ENCODE results near the gene WEE2.

WEE2 gene

DNA sequence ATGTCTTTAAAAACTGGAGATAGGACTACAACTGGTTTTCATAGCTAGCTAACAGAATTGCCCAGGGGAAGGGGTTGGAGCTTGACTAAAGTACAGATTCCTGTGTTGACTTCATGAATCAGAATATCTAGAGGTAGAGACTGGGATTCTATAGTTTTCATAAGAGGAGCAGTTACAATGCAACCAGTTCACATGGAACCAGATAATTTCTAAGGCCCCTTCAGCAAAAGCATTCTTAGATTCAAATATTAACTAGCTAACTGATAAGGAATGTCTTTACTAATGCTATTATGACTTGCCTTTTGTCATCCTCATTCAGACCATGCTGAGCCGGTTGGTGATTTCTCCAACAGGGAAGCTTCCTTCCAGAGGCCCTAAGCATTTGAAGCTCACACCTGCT is 5.7 kb downstream of the WEE2 start:
- no peak overlapping the region for H3K27ac ChIP-seq
- no peaks in the 10 kb centered on the region for H4K20me1 ChIP-seq
- no peaks in the 10 kb centered on the region for H3K36me3 ChIP-seq
- no peaks in the 10 kb centered on the region for H3K4me1 ChIP-seq
- no peaks in the 10 kb centered on the region for H3K27me3 ChIP-seq
- no peaks in the 10 kb centered on the region for H3K9me3 ChIP-seq (replicated peaks in 1 of 11)
- H3K9ac ChIP-seq, result no peak overlapping the region
- no peak for TF ChIP-seq Cebpa-rat (IDR thresholded peaks at IDR 0.05)
- H3K4me2 ChIP-seq, result no peak overlapping the region
- no peak overlapping the region for H3K4me3 ChIP-seq

DNA sequence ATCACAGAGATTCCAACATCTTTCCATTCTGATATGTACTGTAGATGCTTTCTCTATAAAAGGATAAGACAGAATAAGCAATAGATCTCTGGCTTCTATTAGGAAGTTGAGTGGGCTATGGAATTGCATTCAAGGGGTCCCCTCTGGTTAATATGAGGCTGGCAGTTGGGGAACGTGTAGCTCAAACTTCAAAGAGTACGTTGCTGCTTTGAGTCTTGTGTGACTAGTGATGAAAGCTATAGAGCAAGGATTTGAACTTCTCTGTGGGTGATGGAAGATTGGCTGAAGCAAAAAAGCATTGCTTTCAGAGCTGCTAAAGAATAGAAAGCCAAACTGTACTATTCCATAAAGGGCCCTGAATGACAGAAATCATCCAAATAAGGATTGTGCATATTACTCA is 6.4 kb downstream of the WEE2 start:
- no peak for TF ChIP-seq Cebpa-rat (IDR thresholded peaks at IDR 0.05)
- Histone ChIP-seq H3K27ac (no peak overlapping the region), H3K4me3 (no peak overlapping the region), H3K4me1 (no peaks in the 10 kb centered on the region), H3K36me3 (no peaks in the 10 kb centered on the region), H3K27me3 (no peaks in the 10 kb centered on the region), H4K20me1 (no peaks in the 10 kb centered on the region), H3K4me2 (no peak overlapping the region), H3K9ac (no peak overlapping the region), H3K9me3 (replicated peaks in 1 of 11) (no peaks in the 10 kb centered on the region)

DNA sequence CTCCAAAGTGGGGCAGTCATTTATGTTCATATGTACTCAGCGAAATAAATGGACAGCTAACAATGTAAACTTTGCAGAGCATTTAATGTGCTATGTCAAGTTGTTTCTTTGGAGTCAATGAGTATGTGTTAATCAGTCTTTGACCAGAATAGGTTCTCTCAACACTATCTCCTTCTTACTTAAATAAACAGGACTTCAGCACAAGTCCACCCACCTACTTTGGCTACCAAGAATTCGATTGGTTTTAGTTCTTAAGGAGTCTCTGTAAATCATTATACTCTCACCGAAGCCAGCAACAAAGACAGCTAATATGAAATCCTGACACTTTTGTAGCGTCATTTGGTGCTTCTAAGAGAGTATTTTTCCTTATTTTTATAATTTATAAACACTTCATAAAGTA is 6.9 kb downstream of the WEE2 start:
- no peak for TF ChIP-seq Cebpa-rat (IDR thresholded peaks at IDR 0.05)
- H3K36me3 ChIP-seq, result no peaks in the 10 kb centered on the region
- H3K9ac ChIP-seq, result no peak overlapping the region
- H3K4me1 ChIP-seq, result no peaks in the 10 kb centered on the region
- H3K4me2 ChIP-seq, result no peak overlapping the region
- no peaks in the 10 kb centered on the region for H4K20me1 ChIP-seq
- H3K4me3 ChIP-seq, result no peak overlapping the region
- H3K27ac ChIP-seq, result no peak overlapping the region
- H3K9me3 ChIP-seq (replicated peaks in 1 of 11), result no peaks in the 10 kb centered on the region
- H3K27me3 ChIP-seq, result no peaks in the 10 kb centered on the region

DNA sequence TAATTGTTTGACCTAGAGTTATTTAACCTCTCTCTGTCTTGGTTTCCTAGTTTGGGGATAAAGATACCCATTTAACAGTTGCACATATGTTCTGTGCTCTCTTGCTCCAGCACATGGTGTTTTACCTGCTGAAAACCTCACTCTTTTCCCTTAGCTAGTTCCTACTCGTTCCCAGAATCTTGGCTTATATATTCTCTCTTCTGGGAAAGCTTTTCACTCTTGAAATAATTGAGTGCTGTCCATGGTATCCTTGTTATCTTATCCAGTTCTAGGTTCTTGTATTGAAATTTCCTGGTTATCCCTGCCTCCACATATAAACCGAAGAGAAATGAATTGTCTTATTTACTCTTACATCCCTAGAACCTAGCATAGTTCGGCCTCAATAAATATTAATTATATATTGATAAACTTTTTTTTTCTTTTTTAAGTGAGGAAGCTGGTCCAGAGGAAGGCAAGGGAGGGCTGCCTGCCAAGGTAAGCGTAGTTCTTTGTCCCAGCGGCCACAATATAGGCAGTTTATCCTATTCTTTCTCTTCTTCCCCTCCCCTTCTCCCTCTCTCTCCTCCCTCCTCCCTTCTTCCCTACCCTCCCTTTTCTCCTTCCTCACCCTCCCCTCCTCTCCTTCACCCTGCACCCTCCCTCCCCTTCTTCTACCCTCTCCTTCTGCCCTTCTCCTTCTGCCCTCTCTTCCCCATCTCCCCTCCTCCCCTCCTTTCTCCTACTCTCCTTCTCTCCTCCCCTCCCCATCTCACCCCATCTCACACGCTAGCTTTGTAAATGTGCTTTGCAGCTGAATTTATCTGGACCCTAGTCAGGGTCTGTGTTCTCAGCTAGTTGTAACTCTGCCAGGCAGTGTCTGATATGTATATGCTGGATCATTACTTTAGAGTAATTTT is 7.9 kb downstream of the WEE2 start:
- no peak overlapping the region for H3K4me3 ChIP-seq
- no peak overlapping the region for H3K27ac ChIP-seq
- no peaks in the 10 kb centered on the region for H4K20me1 ChIP-seq
- H3K9ac ChIP-seq, result no peak overlapping the region
- no peaks in the 10 kb centered on the region for H3K36me3 ChIP-seq
- TF ChIP-seq Cebpa-rat (IDR thresholded peaks at IDR 0.05), result no peak
- no peak overlapping the region for H3K4me2 ChIP-seq
- no peaks in the 10 kb centered on the region for H3K27me3 ChIP-seq
- H3K4me1 ChIP-seq, result no peaks in the 10 kb centered on the region
- H3K9me3 ChIP-seq (replicated peaks in 1 of 11), result no peaks in the 10 kb centered on the region

DNA sequence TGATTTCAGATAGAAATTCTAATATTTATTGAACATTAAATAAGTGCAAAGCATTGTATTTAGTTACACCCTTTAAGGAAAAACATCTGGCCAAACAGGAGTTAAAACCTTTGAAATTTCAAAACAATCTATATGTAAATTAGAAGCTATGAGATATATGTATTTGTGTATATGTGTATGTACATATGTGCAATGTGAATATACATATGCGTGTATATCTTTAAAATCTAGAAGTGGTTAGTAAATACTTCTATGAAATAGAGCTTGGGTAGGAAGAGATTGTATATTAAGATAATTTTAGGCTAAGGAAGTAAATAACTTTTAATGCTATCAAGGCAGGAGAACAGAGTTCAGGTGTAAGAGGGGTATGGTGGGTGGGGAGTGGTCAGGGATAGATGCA is 9.3 kb downstream of the WEE2 start:
- H3K4me1 ChIP-seq, result no peaks in the 10 kb centered on the region

DNA sequence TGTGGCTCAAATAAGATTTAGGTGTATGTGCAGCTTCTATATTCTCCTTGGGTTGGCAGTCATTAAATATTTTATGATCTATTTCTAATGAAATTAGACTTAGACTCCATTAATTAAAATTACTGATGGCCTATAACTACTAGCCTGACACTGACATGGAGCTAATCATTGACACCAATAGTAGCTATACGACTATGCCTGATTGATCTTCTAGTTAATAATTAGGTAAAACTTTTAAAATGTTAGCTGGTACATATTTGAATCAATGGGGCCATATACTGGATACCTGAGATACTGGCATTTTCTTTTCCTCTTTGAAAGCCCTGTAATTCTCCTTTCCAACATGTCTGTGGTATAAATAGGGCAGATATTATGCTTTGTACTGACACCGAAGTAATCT is 14.4 kb downstream of the WEE2 start:
- H3K9ac ChIP-seq, result no peak overlapping the region
- H3K4me2 ChIP-seq, result no peak overlapping the region
- no peak overlapping the region for H3K4me3 ChIP-seq
- H4K20me1 ChIP-seq, result no peaks in the 10 kb centered on the region
- TF ChIP-seq Cebpa-rat (IDR thresholded peaks at IDR 0.05), result no peak
- no peaks in the 10 kb centered on the region for H3K36me3 ChIP-seq
- no peaks in the 10 kb centered on the region for H3K27me3 ChIP-seq
- no peaks in the 10 kb centered on the region for H3K4me1 ChIP-seq
- H3K27ac ChIP-seq, result no peak overlapping the region
- H3K9me3 ChIP-seq (replicated peaks in 1 of 11), result no peaks in the 10 kb centered on the region

More for the DNA sequence above, 9.3 kb downstream of the WEE2 start:
- no peaks in the 10 kb centered on the region for H4K20me1 ChIP-seq
- H3K27ac ChIP-seq, result no peak overlapping the region
- H3K36me3 ChIP-seq, result no peaks in the 10 kb centered on the region
- H3K27me3 ChIP-seq, result no peaks in the 10 kb centered on the region
- H3K4me2 ChIP-seq, result no peak overlapping the region
- H3K9ac ChIP-seq, result no peak overlapping the region
- no peak overlapping the region for H3K4me3 ChIP-seq
- no peak for TF ChIP-seq Cebpa-rat (IDR thresholded peaks at IDR 0.05)
- no peaks in the 10 kb centered on the region for H3K9me3 ChIP-seq (replicated peaks in 1 of 11)

DNA sequence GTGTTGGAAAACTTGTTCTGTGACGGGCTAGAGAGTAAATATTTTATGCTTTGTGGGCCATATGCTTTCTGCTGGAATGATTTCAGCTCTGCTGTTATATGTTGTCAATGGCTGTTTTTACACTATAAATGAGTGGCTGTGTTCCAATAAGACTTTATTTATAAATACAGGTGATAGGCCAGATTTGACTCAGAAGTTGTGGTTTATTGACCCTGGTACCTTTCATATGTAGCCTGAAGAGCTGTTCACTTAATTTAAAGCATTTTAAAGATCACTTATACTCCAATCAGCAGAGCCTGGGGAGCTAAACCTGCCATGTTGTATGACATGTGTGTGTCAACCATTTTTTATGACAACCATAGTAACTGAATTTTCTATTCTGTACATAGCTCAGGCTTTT is 20.9 kb downstream of the WEE2 start:
- no peak for TF ChIP-seq Cebpa-rat (IDR thresholded peaks at IDR 0.05)
- no peak overlapping the region for H3K9ac ChIP-seq

DNA sequence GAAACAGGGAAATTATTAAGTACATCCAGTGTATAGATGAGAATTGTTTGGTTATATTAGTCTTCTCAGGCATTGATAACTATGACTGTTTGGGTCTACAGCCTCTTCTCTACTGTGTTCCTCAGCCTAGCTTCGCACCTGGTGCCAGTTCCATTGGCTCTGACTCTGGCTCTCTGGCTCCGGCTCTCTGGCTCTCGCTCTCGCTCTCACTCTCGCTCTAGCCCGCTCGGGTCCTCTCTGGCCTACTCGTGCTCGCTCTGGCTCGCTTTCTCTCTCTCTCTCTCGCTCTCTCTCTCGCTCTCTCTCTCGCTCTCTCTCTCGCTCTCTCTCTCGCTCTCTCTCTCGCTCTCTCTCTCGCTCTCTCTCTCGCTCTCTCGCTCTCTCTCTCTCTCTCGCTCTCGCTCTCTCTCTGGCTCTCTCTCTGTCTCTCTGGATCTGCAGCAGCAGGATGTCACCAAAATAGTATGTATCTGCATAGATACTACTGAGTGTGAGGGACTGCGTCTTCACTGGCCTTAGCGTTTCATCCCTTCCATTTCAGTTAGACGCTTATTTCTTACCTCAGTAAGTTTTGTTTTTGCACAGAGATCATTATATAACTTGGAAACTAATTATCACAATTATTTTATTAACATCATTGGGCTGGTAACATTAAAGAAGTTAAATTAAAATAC is 23.5 kb downstream of the WEE2 start:
- Histone ChIP-seq H3K36me3 (no peaks in the 10 kb centered on the region), H3K4me2 (no peak overlapping the region), H3K9ac (no peak overlapping the region), H4K20me1 (no peaks in the 10 kb centered on the region), H3K27me3 (no peaks in the 10 kb centered on the region), H3K9me3 (replicated peaks in 1 of 11) (no peaks in the 10 kb centered on the region), H3K4me3 (no peak overlapping the region), H3K4me1 (peaks cover 0 to 2% (median 0%) of the 10 kb centered on the region in 10 experiments; a peak in 3 of 20 replicates), H3K27ac (no peak overlapping the region)
- peak in 1 of 11 experiments; percentile 34; a peak in 1 of 22 replicates for TF ChIP-seq Cebpa-rat (IDR thresholded peaks at IDR 0.05)

More for the DNA sequence above, 20.9 kb downstream of the WEE2 start:
- Histone ChIP-seq H3K4me1 (no peaks in the 10 kb centered on the region), H3K9me3 (replicated peaks in 1 of 11) (no peaks in the 10 kb centered on the region), H3K4me2 (no peak overlapping the region), H3K36me3 (no peaks in the 10 kb centered on the region), H3K4me3 (no peak overlapping the region), H4K20me1 (no peaks in the 10 kb centered on the region), H3K27ac (no peak overlapping the region), H3K27me3 (no peaks in the 10 kb centered on the region)

DNA sequence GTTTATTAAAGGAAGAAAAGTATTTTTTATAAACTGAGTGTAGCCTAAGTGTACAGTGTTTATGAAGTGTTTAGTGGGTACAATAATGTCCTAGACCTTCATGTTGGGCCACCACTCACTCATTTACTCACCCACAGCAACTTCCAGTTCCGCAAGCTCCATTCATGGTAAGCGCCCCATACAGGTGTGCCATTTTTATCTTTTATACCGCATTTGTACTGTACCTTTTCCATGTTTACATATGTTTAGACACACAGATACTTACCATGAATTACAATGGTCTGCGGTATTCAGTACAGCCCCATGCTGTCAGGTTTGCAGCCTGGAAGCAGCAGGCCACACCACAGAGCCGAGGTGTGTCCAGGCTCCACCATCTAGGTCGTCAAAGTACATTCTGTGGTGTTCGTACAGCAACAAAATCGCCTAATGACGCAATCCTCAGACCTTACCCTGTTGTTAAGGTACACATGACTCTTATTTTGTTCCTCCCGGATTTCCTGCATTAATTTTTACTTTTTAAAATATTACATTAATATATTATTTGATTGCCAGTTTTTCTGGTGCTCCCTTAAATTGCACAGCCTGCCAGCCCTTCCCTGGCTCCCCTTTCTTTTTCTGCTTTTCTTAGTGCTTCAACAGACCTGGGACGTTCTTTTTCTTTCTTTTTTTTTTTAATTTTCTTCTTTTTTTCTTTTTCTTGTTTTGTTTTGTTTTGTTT is 29.1 kb downstream of the WEE2 start:
- Histone ChIP-seq H3K9ac (peak overlapping the region; percentile 82 to 93 (median 88)), H3K4me1 (peaks cover 19 to 36% (median 27%) of the 10 kb centered on the region in 10 experiments), H3K36me3 (peaks cover 28 to 33% (median 31%) of the 10 kb centered on the region in 11 experiments), H3K27me3 (no peaks in the 10 kb centered on the region), H3K4me2 (peak overlapping the region; percentile 74 to 96 (median 87)), H4K20me1 (peaks cover 0 to 23% (median 0%) of the 10 kb centered on the region in 11 experiments; a peak in 5 of 22 replicates), H3K27ac (peak overlapping the region; percentile 61 to 94 (median 90)), H3K4me3 (peak overlapping the region; percentile 67 to 92 (median 82)), H3K9me3 (replicated peaks in 1 of 11) (no peaks in the 10 kb centered on the region)
- TF ChIP-seq Cebpa-rat (IDR thresholded peaks at IDR 0.05), result peak in 3 of 11 experiments; percentile 8 to 30 (median 16); a peak in 3 of 22 replicates
